ENCODE data around the gene CAMK2G.
"Not testable (repeated sequence)": the region's sequence is repeated elsewhere in the genome, so short reads cannot be mapped to it uniquely, and the experiment has no call there.

Gene CAMK2G

GRCh38 chr10:73788864-73789658 lies 85.3 kb downstream of the CAMK2G start:
- peaks cover 5% of the 10 kb centered on the region; the same call in 1 of the 2 replicates for H3F3A ChIP-seq (ENCODE audit: insufficient read depth)
- H3K9ac ChIP-seq (ENCODE audit: low read length): no peak overlapping the region
- no peak overlapping the region for H3K4me2 ChIP-seq (ENCODE audit: low read depth, low read length, poor library complexity, severe bottlenecking)
- peaks cover 22% of the 10 kb centered on the region for H3K79me2 ChIP-seq (ENCODE audit: insufficient read depth, low read length)
- TF ChIP-seq CTCF (IDR thresholded peaks at IDR 0.05; ENCODE audit: insufficient read depth, low read length, poor library complexity, severe bottlenecking): no peak
- no peak for TF ChIP-seq EZH2phosphoT487 (conservative IDR thresholded peaks at IDR 0.05; ENCODE audit: low read length)
- H3K36me3 ChIP-seq (ENCODE audit: low read length): no peaks in the 10 kb centered on the region
- no peaks in the 10 kb centered on the region for H4K20me1 ChIP-seq (ENCODE audit: low read depth, low read length)
- no peak overlapping the region for H3K4me3 ChIP-seq (ENCODE audit: insufficient read depth, low read length, poor library complexity, severe bottlenecking)
- H2AFZ ChIP-seq (ENCODE audit: low read depth, low read length, severe bottlenecking): no peak overlapping the region
- H3K9me2 ChIP-seq (replicated peaks; ENCODE audit: insufficient read depth, low read length): no peaks in the 10 kb centered on the region
- H3K27me3 ChIP-seq (ENCODE audit: low read length): no peaks in the 10 kb centered on the region
- no peaks in the 10 kb centered on the region for H3K9me3 ChIP-seq (ENCODE audit: insufficient read depth, low read length)
- H3K27ac ChIP-seq (ENCODE audit: low read depth, low read length): no peak overlapping the region

GRCh38 chr10:73787031-73787800 lies 87.1 kb downstream of the CAMK2G start:
- not testable (repeated sequence) for H3K27ac ChIP-seq (ENCODE audit: low read depth, low read length); H3K9me3 ChIP-seq (ENCODE audit: insufficient read depth, low read length); H3K4me3 ChIP-seq (ENCODE audit: insufficient read depth, low read length, poor library complexity, severe bottlenecking)

GRCh38 chr10:73786512-73786885 lies 87.9 kb downstream of the CAMK2G start:
- peak overlapping the region; percentile 60 for H3K4me2 ChIP-seq (ENCODE audit: low read depth, low read length, poor library complexity, severe bottlenecking)
- peak overlapping the region; percentile 87 for H3K9ac ChIP-seq (ENCODE audit: low read length)
- no peaks in the 10 kb centered on the region for H3K36me3 ChIP-seq (ENCODE audit: low read length)
- no peaks in the 10 kb centered on the region for H3K9me2 ChIP-seq (replicated peaks; ENCODE audit: insufficient read depth, low read length)
- H3K27ac ChIP-seq (ENCODE audit: low read depth, low read length): 0 out of 2 replicates have a peak overlapping the region, but pooled peaks have one; percentile 72
- peak overlapping the region; percentile 79 for H2AFZ ChIP-seq (ENCODE audit: low read depth, low read length, severe bottlenecking)
- H3K4me3 ChIP-seq (ENCODE audit: insufficient read depth, low read length, poor library complexity, severe bottlenecking): peak overlapping the region; percentile 90
- H3K27me3 ChIP-seq (ENCODE audit: low read length): no peaks in the 10 kb centered on the region
- no peaks in the 10 kb centered on the region for H3K9me3 ChIP-seq (ENCODE audit: insufficient read depth, low read length)
- no peaks in the 10 kb centered on the region for H4K20me1 ChIP-seq (ENCODE audit: low read depth, low read length)
- peaks cover 9% of the 10 kb centered on the region; the same call in 1 of the 2 replicates for H3F3A ChIP-seq (ENCODE audit: insufficient read depth)
- TF ChIP-seq EZH2phosphoT487 (conservative IDR thresholded peaks at IDR 0.05; ENCODE audit: low read length) (no peak), CTCF (IDR thresholded peaks at IDR 0.05; ENCODE audit: insufficient read depth, low read length, poor library complexity, severe bottlenecking) (no peak)
- peaks cover 47% of the 10 kb centered on the region for H3K79me2 ChIP-seq (ENCODE audit: insufficient read depth, low read length)

More at GRCh38 chr10:73787031-73787800, 87.1 kb downstream of the CAMK2G start:
- H3F3A ChIP-seq (ENCODE audit: insufficient read depth); H3K4me2 ChIP-seq (ENCODE audit: low read depth, low read length, poor library complexity, severe bottlenecking); H3K9ac ChIP-seq (ENCODE audit: low read length); H2AFZ ChIP-seq (ENCODE audit: low read depth, low read length, severe bottlenecking); H4K20me1 ChIP-seq (ENCODE audit: low read depth, low read length); H3K9me2 ChIP-seq (replicated peaks; ENCODE audit: insufficient read depth, low read length); H3K36me3 ChIP-seq (ENCODE audit: low read length); H3K27me3 ChIP-seq (ENCODE audit: low read length): not testable (repeated sequence)
- H3K79me2 ChIP-seq (ENCODE audit: insufficient read depth, low read length): peaks cover 40% of the 10 kb centered on the region

Data from SU-DHL-6 (cell line).